ENCODE measurements around the gene FBLN1. TPM values are rescaled to one million over a fixed set of nuclear protein-coding genes. Genes with fewer than 3 reads are reported as not detected.

Gene FBLN1
- total and polyA plus RNA-seq, 12 donors, result 31.3 to 126 (median 51.0) TPM

DNA sequence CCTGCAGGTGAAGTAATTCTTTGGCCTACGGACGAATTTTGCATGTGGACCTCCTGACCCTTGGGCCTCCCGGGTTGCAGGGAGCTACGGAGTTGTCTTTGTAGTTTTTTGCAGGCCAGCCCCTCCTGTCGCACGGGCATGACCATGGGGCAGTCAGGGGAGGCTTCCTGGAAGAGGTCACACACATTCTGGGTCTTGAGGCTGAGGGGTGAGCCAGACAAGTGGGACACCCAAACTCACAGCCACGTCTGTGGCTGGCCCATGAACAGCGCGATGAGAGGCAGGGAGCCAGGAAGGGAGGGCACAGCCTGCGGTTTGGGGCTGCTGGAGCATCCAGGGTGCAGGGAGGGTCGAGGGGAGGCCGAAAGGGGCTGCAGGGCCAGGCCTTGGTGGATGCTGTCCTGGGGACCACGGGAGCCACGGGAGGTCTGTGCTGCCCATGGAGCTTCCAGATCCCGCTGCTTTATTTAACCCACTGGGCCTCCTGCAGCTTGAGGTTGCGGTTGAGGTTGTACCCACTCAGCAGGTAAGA lies 78.9 kb downstream of the FBLN1 start:
- no peak for ATAC-seq
- peaks cover 0 to 34% (median 25%) of the 10 kb centered on the region in 7 donors for H3K27me3 ChIP-seq
- DNase-seq, result no peak
- no peak for TF ChIP-seq CTCF (IDR thresholded peaks at IDR 0.05)
- H3K4me3 ChIP-seq, result no peak overlapping the region
- H3K4me1 ChIP-seq, result peaks cover 0 to 21% (median 0%) of the 10 kb centered on the region in 9 donors
- intact Hi-C loops (cut with DNase I), result loop anchor here in 1 of 10 donors (5.0 kb wide), 1 partner anchor 61 kb away; no protein-coding TSS in a partner anchor
- WGBS, 2 donors, result 90 to 95% methylated on average over 16 of the region's 16 CpGs
- H3K27ac ChIP-seq, result no peak overlapping the region
- H3K9me3 ChIP-seq, result no peaks in the 10 kb centered on the region
- peaks cover 0 to 9% (median 0%) of the 10 kb centered on the region in 9 donors for H3K36me3 ChIP-seq

DNA sequence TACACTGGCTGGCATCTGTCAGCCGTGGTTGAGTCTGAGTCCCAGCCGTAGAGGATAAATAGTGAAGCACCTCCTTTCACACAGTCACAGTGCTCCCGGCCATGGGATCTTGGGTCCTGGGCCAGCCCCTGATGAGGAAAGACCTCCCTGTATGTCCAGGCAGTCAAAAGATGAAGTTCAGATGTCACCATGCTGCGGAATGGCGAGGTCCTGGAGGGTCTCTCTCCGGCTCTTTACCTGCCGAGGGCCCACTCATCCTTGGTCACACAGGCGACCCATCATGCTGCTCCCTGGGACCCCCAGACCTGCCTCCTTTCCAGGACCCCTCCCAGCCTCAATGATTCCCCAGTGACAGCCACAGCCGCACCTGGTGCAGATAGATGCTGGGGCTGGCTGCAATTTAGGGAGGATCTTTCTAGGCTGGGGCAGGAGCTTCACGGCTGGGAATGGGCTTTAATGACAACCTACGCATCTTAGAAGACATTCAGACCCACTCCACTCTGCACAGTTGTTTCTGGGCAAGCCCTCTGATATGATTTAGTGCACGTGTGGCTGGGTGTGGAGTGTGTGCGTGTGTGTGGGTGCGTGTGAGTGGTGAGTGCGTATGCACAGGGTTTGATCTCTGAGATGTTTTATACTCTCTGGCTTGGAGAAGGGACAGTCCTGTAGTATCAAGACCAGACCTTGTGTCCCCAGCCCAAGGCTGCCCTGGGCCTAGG lies 79.7 kb downstream of the FBLN1 start:
- H3K9me3 ChIP-seq, result no peaks in the 10 kb centered on the region
- H3K4me1 ChIP-seq, result peaks cover 0 to 21% (median 0%) of the 10 kb centered on the region in 9 donors
- peaks cover 0 to 31% (median 17%) of the 10 kb centered on the region in 7 donors for H3K27me3 ChIP-seq
- intact Hi-C loops (cut with DNase I), result loop anchor here in 1 of 10 donors (5.0 kb wide), 1 partner anchor 60 kb away; no protein-coding TSS in a partner anchor
- no peak for DNase-seq
- TF ChIP-seq CTCF (IDR thresholded peaks at IDR 0.05), result no peak
- no peak overlapping the region for H3K4me3 ChIP-seq
- WGBS, 2 donors, result 75 to 85% methylated on average over 15 of the region's 15 CpGs
- H3K36me3 ChIP-seq, result peaks cover 0 to 7% (median 0%) of the 10 kb centered on the region in 9 donors
- ATAC-seq, result no peak
- no peak overlapping the region for H3K27ac ChIP-seq

- H3K27me3 ChIP-seq, result peaks cover 0 to 29% (median 14%) of the 10 kb centered on the region in 7 donors
- H3K27ac ChIP-seq, result no peak overlapping the region
- H3K4me3 ChIP-seq, result no peak overlapping the region
- DNase-seq (no peak), ATAC-seq (no peak)
- peaks cover 0 to 12% (median 0%) of the 10 kb centered on the region in 9 donors for H3K36me3 ChIP-seq
- TF ChIP-seq CTCF (IDR thresholded peaks at IDR 0.05), result no peak
- WGBS, 2 donors, result 84 to 96% methylated on average over 6 of the region's 6 CpGs
- peaks cover 0 to 19% (median 0%) of the 10 kb centered on the region in 9 donors for H3K4me1 ChIP-seq
- H3K9me3 ChIP-seq, result no peaks in the 10 kb centered on the region
- intact Hi-C loops (cut with DNase I), result loop anchor here in 1 of 10 donors (5.0 kb wide), 1 partner anchor 59 kb away; no protein-coding TSS in a partner anchor
These were observed 80.3 kb downstream of the FBLN1 start for GRCh38 chr22:45582955-45583320.

GRCh38 chr22:45583504-45583903 lies 80.8 kb downstream of the FBLN1 start:
- H3K27me3 ChIP-seq, result peaks cover 0 to 25% (median 9%) of the 10 kb centered on the region in 7 donors
- peaks cover 0 to 16% (median 0%) of the 10 kb centered on the region in 9 donors for H3K4me1 ChIP-seq
- intact Hi-C loops (cut with DNase I), result loop anchor here in 1 of 10 donors (5.0 kb wide), 1 partner anchor 59 kb away; no protein-coding TSS in a partner anchor
- H3K27ac ChIP-seq, result no peak overlapping the region
- DNase-seq (no peak), ATAC-seq (no peak)
- TF ChIP-seq CTCF (IDR thresholded peaks at IDR 0.05), result no peak
- 81 to 90% methylated on average over 5 of the region's 5 CpGs for WGBS, 2 donors
- no peak overlapping the region for H3K4me3 ChIP-seq
- H3K36me3 ChIP-seq, result peaks cover 0 to 15% (median 0%) of the 10 kb centered on the region in 9 donors
- H3K9me3 ChIP-seq, result no peaks in the 10 kb centered on the region

All from heart right ventricle (tissue), 16 donors.